Kidney (tissue), 22 donors: ENCODE results near the gene C1orf232. TPM values are rescaled to one million over a fixed set of nuclear protein-coding genes. Genes with fewer than 3 reads are reported as not detected.

Source experiments
- DNase-seq, 5 donors: peaks; one replicate each; pipeline ENCODE4 v3.0.0-alpha.2; 2013 to 2020
- FAIRE-seq: peaks from 2 replicates; lab custom pipeline; 2012; peaks lifted over from hg19 to GRCh38; lab: Jason Lieb, UNC
- H3K27ac ChIP-seq, 2 donors: one replicate each; pipeline ENCODE4 v1.7.0; 2013; ENCODE audit warnings: low read depth in 2 of 2, low read length in 2 of 2, inconsistent platforms in 1 of 2
- H3K27me3 ChIP-seq: one replicate; pipeline ENCODE4 v1.7.1; 2013; ENCODE audit warnings: low read length, inconsistent platforms; ENCODE audit not compliant: control insufficient read depth, insufficient read depth
- H3K36me3 ChIP-seq, 3 donors: one replicate each; pipeline versions ENCODE4 v1.7.0 to v1.7.1; 2013; ENCODE audit warnings: low read length in 3 of 3, control low read depth in 1 of 3, inconsistent platforms in 1 of 3; ENCODE audit not compliant: insufficient read depth in 3 of 3, control insufficient read depth in 2 of 3
- H3K4me1 ChIP-seq, 3 donors: one replicate each; pipeline versions ENCODE4 v1.7.0 to v1.7.1; 2013; ENCODE audit warnings: low read length in 3 of 3, inconsistent platforms in 1 of 3, low read depth in 1 of 3; ENCODE audit not compliant: control insufficient read depth in 2 of 3, insufficient read depth in 2 of 3
- H3K4me3 ChIP-seq, 3 donors: one replicate each; pipeline versions ENCODE4 v1.7.0 to v1.8.1; 2013; ENCODE audit warnings: low read length in 3 of 3, control low read depth in 1 of 3, inconsistent platforms in 1 of 3
- H3K9ac ChIP-seq, 3 donors: one replicate each; pipeline versions ENCODE4 v1.7.0 to v1.7.1; 2013; ENCODE audit warnings: low read length in 3 of 3, control low read depth in 1 of 3, inconsistent platforms in 1 of 3
- H3K9me3 ChIP-seq, 3 donors: one replicate each; pipeline versions ENCODE4 v1.7.0 to v1.7.1; 2013; ENCODE audit warnings: low read length in 3 of 3, control low read depth in 1 of 3, inconsistent platforms in 1 of 3; ENCODE audit not compliant: control insufficient read depth in 2 of 3, insufficient read depth in 1 of 3
- CTCF ChIP-seq: IDR thresholded peaks from 3 replicates; pipeline ENCODE4 v1.5.1; 2012; ENCODE audit warnings: mild to moderate bottlenecking, moderate library complexity, borderline replicate concordance; ENCODE audit not compliant: insufficient read depth; ENCODE audit errors: extremely low read depth
- intact Hi-C: fragments of 100-400 bp; cut with DNase I; formaldehyde crosslinking; loops from one replicate; pipeline ENCODE4 v1.11.1; 2022
- long read RNA-seq, 10 donors: library from polyadenylated mRNA in 1 of 10; unstranded in 1 of 10; transcript quantifications; one replicate each; pipeline ENCODE4 v2.0.0 and lab custom pipeline, GENCODE V29; 2021 to 2026
- polyA plus RNA-seq: library from polyadenylated mRNA; stranded (reverse); fragments of 350-450 nt; fragmentation: Illumina TruSeq; extraction: RNeasy Lipid Tissue Mini Kit (QIAGEN cat#74804); gene quantifications from one replicate; pipeline ENCODE4 v1.2.3, GENCODE V29; 2014; ENCODE audit warnings: low read depth, low replicate concordance; ENCODE audit not compliant: insufficient read depth
- total RNA-seq: library from RNA; stranded (reverse); fragmentation: NEBNext Ultra II Directional; extraction: Animal tissue kit (Norgen Biotek cat#: 25700); gene quantifications from one replicate; pipeline ENCODE4 v1.2.1, GENCODE V29; 2021
- donor health status: control.
- donor health status: control.
- donor health status: control.
- donor health status: control.
- donor health status: control.
- donor health status: DM: yes; HTN: yes; CAD: no.
- donor health status: Normal renal cell carcinoma (clear cell type).

The C1orf232 gene
- not detected for total RNA-seq
- not detected for polyA plus RNA-seq
- long read RNA-seq, donor 1 = 0 reads
- long read RNA-seq, donor 2 = 0 reads
- long read RNA-seq, donor 3, partial matches to known transcripts = 14 of 14 reads
- long read RNA-seq, donor 3, other reads (novel, unspliced or antisense) = 0 of 14 reads
- long read RNA-seq, donor 4 = 0 reads
- long read RNA-seq, donor 5 = 0 reads
- long read RNA-seq, donor 6 = 0 reads
- long read RNA-seq, donor 7 = 0 reads
- long read RNA-seq, donor 8, partial matches to known transcripts = 87 of 87 reads
- long read RNA-seq, donor 8, other reads (novel, unspliced or antisense) = 0 of 87 reads
- long read RNA-seq, donor 9 = 0 reads
- long read RNA-seq, donor 10 = 0 reads

- Histone ChIP-seq H3K9ac (peak within 1 kb of the TSS in 2 of 3 donors; percentile 68 to 91), H3K27ac (peak within 1 kb of the TSS; percentile 33 to 67), H3K4me1 (peaks cover 0 to 10% (median 5%) of the 10 kb centered on the region in 3 donors), H3K9me3 (no peaks in the 10 kb centered on the region), H3K36me3 (peaks cover 0 to 3% (median 0%) of the 10 kb centered on the region in 3 donors), H3K27me3 (no peaks in the 10 kb centered on the region), H3K4me3 (peak within 1 kb of the TSS; percentile 81 to 95 (median 83))
- FAIRE-seq (no peak), DNase-seq (peak in 4 of 5 donors; percentile 59 to 86 (median 76))
- intact Hi-C loops = no loop called here
- no peak for TF ChIP-seq CTCF
These were observed at the start of gene C1orf232 for GRCh38 chr1:26168410-26169197. Gene C1orf232, minus strand, starts transcription at chr1:26168963. Its CDS starts 464 bp downstream, at chr1:26168499.

GRCh38 chr1:26215246-26215645 is 46.5 kb upstream of the C1orf232 start:
- H3K9me3 ChIP-seq = no peaks in the 10 kb centered on the region
- intact Hi-C loops = no loop called here
- DNase-seq = no peak
- H3K27me3 ChIP-seq = no peaks in the 10 kb centered on the region
- no peaks in the 10 kb centered on the region for H3K36me3 ChIP-seq
- H3K4me3 ChIP-seq = no peak overlapping the region
- H3K27ac ChIP-seq = no peak overlapping the region
- no peaks in the 10 kb centered on the region for H3K4me1 ChIP-seq
- no peak for FAIRE-seq
- H3K9ac ChIP-seq = no peak overlapping the region
- TF ChIP-seq CTCF = no peak

DNA sequence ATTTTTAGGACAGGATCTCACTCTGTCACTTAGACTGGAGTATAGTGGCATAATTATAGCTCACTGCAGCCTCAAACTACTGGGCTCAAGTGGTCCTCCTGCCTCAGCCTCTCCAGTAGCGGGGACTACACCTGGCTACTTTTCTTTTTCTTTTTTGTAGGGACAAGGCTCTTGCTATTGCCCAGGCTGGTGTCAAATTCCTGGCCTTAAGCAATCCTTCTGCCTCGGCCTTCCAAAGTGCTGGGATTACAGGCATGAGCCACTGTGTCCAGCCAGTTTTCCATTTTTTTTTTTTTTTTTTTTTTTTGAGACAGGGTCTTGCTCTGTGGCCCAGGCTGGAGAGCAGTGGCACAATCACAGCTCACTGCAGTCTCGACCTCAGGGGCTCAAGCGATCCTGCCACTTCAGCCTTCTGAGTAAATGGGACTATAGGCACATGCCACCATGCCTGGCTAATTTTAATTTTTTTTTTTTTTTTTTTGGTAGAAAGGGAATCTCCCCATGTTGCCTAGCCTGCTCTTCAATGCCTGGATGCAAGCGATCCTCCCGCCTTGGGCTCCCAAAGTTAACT is 44.7 kb upstream of the C1orf232 start:
- no peak for TF ChIP-seq CTCF
- no peak overlapping the region for H3K9ac ChIP-seq
- no peak overlapping the region for H3K27ac ChIP-seq
- H3K4me3 ChIP-seq = no peak overlapping the region
- DNase-seq (no peak), FAIRE-seq (no peak)
- H3K27me3 ChIP-seq = no peaks in the 10 kb centered on the region
- no peaks in the 10 kb centered on the region for H3K4me1 ChIP-seq
- no peaks in the 10 kb centered on the region for H3K36me3 ChIP-seq
- no peaks in the 10 kb centered on the region for H3K9me3 ChIP-seq
- intact Hi-C loops = no loop called here
